Measurements from ENCODE around the gene GDPD4. TPM values are rescaled to one million over a fixed set of nuclear protein-coding genes. Genes with fewer than 3 reads are reported as not detected.

The GDPD4 gene
- polyA plus RNA-seq, 4 donors = 2.2 to 4.5 TPM; not detected in 2

- 91 to 95% (median 93%) methylated on average over 14 of the region's 14 CpGs for WGBS, 3 donors
- Histone ChIP-seq H3K9me3 (ENCODE audit: control insufficient read depth in 2 of 2, insufficient read depth in 1 of 2, low read depth in 1 of 2, low read length in 1 of 2) (no peaks in the 10 kb centered on the region), H3K36me3 (ENCODE audit: control insufficient read depth in 3 of 3, insufficient read depth in 2 of 3, low read depth in 1 of 3, low read length in 3 of 3) (peaks cover 0 to 92% (median 0%) of the 10 kb centered on the region in 3 donors), H3K4me1 (ENCODE audit: control insufficient read depth in 3 of 3, insufficient read depth in 2 of 3, low read depth in 1 of 3, low read length in 2 of 3) (no peaks in the 10 kb centered on the region), H3K27me3 (ENCODE audit: control insufficient read depth in 3 of 3, insufficient read depth in 3 of 3, low read length in 3 of 3) (no peaks in the 10 kb centered on the region), H3K4me3 (ENCODE audit: low read depth in 1 of 3, low read length in 3 of 3) (no peak overlapping the region), H3K27ac (ENCODE audit: low read depth in 1 of 3, low read length in 2 of 3) (no peak overlapping the region)
- no peak for DNase-seq
- FAIRE-seq = no peak
These were observed 103.7 kb downstream of the GDPD4 start for GRCh38 chr11:77197626-77198320.

- Histone ChIP-seq H3K4me3 (ENCODE audit: low read depth in 1 of 3, low read length in 3 of 3) (no peak overlapping the region), H3K27me3 (ENCODE audit: control insufficient read depth in 3 of 3, insufficient read depth in 3 of 3, low read length in 3 of 3) (no peaks in the 10 kb centered on the region), H3K4me1 (ENCODE audit: control insufficient read depth in 3 of 3, insufficient read depth in 2 of 3, low read depth in 1 of 3, low read length in 2 of 3) (no peaks in the 10 kb centered on the region), H3K36me3 (ENCODE audit: control insufficient read depth in 3 of 3, insufficient read depth in 2 of 3, low read depth in 1 of 3, low read length in 3 of 3) (peaks cover 0 to 91% (median 0%) of the 10 kb centered on the region in 3 donors), H3K27ac (ENCODE audit: low read depth in 1 of 3, low read length in 2 of 3) (no peak overlapping the region), H3K9me3 (ENCODE audit: control insufficient read depth in 2 of 2, insufficient read depth in 1 of 2, low read depth in 1 of 2, low read length in 1 of 2) (no peaks in the 10 kb centered on the region)
- WGBS, 3 donors = 88 to 91% (median 90%) methylated on average over 8 of the region's 8 CpGs
- FAIRE-seq (no peak), DNase-seq (no peak)
These were observed 104.5 kb downstream of the GDPD4 start for GRCh38 chr11:77196961-77197360.

GRCh38 chr11:77195071-77195755, 106.3 kb downstream of the GDPD4 start:
- no peak for FAIRE-seq
- no peak overlapping the region for H3K27ac ChIP-seq (ENCODE audit: low read depth in 1 of 3, low read length in 2 of 3)
- H3K27me3 ChIP-seq (ENCODE audit: control insufficient read depth in 3 of 3, insufficient read depth in 3 of 3, low read length in 3 of 3) = no peaks in the 10 kb centered on the region
- no peak for DNase-seq
- WGBS, 3 donors = 87 to 91% (median 88%) methylated on average over 16 of the region's 16 CpGs
- H3K4me3 ChIP-seq (ENCODE audit: low read depth in 1 of 3, low read length in 3 of 3) = no peak overlapping the region
- H3K4me1 ChIP-seq (ENCODE audit: control insufficient read depth in 3 of 3, insufficient read depth in 2 of 3, low read depth in 1 of 3, low read length in 2 of 3) = peaks cover 0 to 5% (median 0%) of the 10 kb centered on the region in 3 donors
- no peaks in the 10 kb centered on the region for H3K9me3 ChIP-seq (ENCODE audit: control insufficient read depth in 2 of 2, insufficient read depth in 1 of 2, low read depth in 1 of 2, low read length in 1 of 2)
- H3K36me3 ChIP-seq (ENCODE audit: control insufficient read depth in 3 of 3, insufficient read depth in 2 of 3, low read depth in 1 of 3, low read length in 3 of 3) = peaks cover 0 to 91% (median 0%) of the 10 kb centered on the region in 3 donors

- FAIRE-seq = no peak
- H3K36me3 ChIP-seq (ENCODE audit: control insufficient read depth in 3 of 3, insufficient read depth in 2 of 3, low read depth in 1 of 3, low read length in 3 of 3) = peaks cover 0 to 91% (median 0%) of the 10 kb centered on the region in 3 donors
These were observed 107.3 kb downstream of the GDPD4 start for GRCh38 chr11:77193911-77194830.

GRCh38 chr11:77193167-77193566, 108.3 kb downstream of the GDPD4 start:
- no peak for DNase-seq
- H3K9me3 ChIP-seq (ENCODE audit: control insufficient read depth in 2 of 2, insufficient read depth in 1 of 2, low read depth in 1 of 2, low read length in 1 of 2) = no peaks in the 10 kb centered on the region
- peaks cover 0 to 88% (median 0%) of the 10 kb centered on the region in 3 donors for H3K36me3 ChIP-seq (ENCODE audit: control insufficient read depth in 3 of 3, insufficient read depth in 2 of 3, low read depth in 1 of 3, low read length in 3 of 3)
- no peak overlapping the region for H3K27ac ChIP-seq (ENCODE audit: low read depth in 1 of 3, low read length in 2 of 3)
- H3K4me1 ChIP-seq (ENCODE audit: control insufficient read depth in 3 of 3, insufficient read depth in 2 of 3, low read depth in 1 of 3, low read length in 2 of 3) = peaks cover 0 to 23% (median 0%) of the 10 kb centered on the region in 3 donors
- no peak for FAIRE-seq
- H3K4me3 ChIP-seq (ENCODE audit: low read depth in 1 of 3, low read length in 3 of 3) = no peak overlapping the region
- no peaks in the 10 kb centered on the region for H3K27me3 ChIP-seq (ENCODE audit: control insufficient read depth in 3 of 3, insufficient read depth in 3 of 3, low read length in 3 of 3)

More at GRCh38 chr11:77193911-77194830, 107.3 kb downstream of the GDPD4 start:
- Histone ChIP-seq H3K27ac (ENCODE audit: low read depth in 1 of 3, low read length in 2 of 3) (no peak overlapping the region), H3K27me3 (ENCODE audit: control insufficient read depth in 3 of 3, insufficient read depth in 3 of 3, low read length in 3 of 3) (no peaks in the 10 kb centered on the region), H3K9me3 (ENCODE audit: control insufficient read depth in 2 of 2, insufficient read depth in 1 of 2, low read depth in 1 of 2, low read length in 1 of 2) (no peaks in the 10 kb centered on the region), H3K4me3 (ENCODE audit: low read depth in 1 of 3, low read length in 3 of 3) (no peak overlapping the region), H3K4me1 (ENCODE audit: control insufficient read depth in 3 of 3, insufficient read depth in 2 of 3, low read depth in 1 of 3, low read length in 2 of 3) (peaks cover 0 to 13% (median 0%) of the 10 kb centered on the region in 3 donors)
- WGBS, 3 donors = 85 to 87% (median 86%) methylated on average over 15 of the region's 15 CpGs
- DNase-seq = peak in 1 of 2 donors; percentile 56

GRCh38 chr11:77191823-77192495, 109.5 kb downstream of the GDPD4 start:
- DNase-seq (peak; percentile 88 to 90), FAIRE-seq (no peak)
- Histone ChIP-seq H3K27ac (ENCODE audit: low read depth in 1 of 3, low read length in 2 of 3) (no peak overlapping the region), H3K27me3 (ENCODE audit: control insufficient read depth in 3 of 3, insufficient read depth in 3 of 3, low read length in 3 of 3) (no peaks in the 10 kb centered on the region), H3K4me3 (ENCODE audit: low read depth in 1 of 3, low read length in 3 of 3) (no peak overlapping the region), H3K4me1 (ENCODE audit: control insufficient read depth in 3 of 3, insufficient read depth in 2 of 3, low read depth in 1 of 3, low read length in 2 of 3) (peaks cover 0 to 33% (median 0%) of the 10 kb centered on the region in 3 donors), H3K36me3 (ENCODE audit: control insufficient read depth in 3 of 3, insufficient read depth in 2 of 3, low read depth in 1 of 3, low read length in 3 of 3) (peaks cover 0 to 83% (median 0%) of the 10 kb centered on the region in 3 donors), H3K9me3 (ENCODE audit: control insufficient read depth in 2 of 2, insufficient read depth in 1 of 2, low read depth in 1 of 2, low read length in 1 of 2) (no peaks in the 10 kb centered on the region)
- 24 to 49% (median 45%) methylated on average over 27 of the region's 27 CpGs for WGBS, 3 donors

- FAIRE-seq = no peak
- Histone ChIP-seq H3K27ac (ENCODE audit: low read depth in 1 of 3, low read length in 2 of 3) (no peak overlapping the region), H3K9me3 (ENCODE audit: control insufficient read depth in 2 of 2, insufficient read depth in 1 of 2, low read depth in 1 of 2, low read length in 1 of 2) (no peaks in the 10 kb centered on the region), H3K27me3 (ENCODE audit: control insufficient read depth in 3 of 3, insufficient read depth in 3 of 3, low read length in 3 of 3) (no peaks in the 10 kb centered on the region), H3K4me3 (ENCODE audit: low read depth in 1 of 3, low read length in 3 of 3) (no peak overlapping the region), H3K36me3 (ENCODE audit: control insufficient read depth in 3 of 3, insufficient read depth in 2 of 3, low read depth in 1 of 3, low read length in 3 of 3) (peaks cover 0 to 78% (median 0%) of the 10 kb centered on the region in 3 donors), H3K4me1 (ENCODE audit: control insufficient read depth in 3 of 3, insufficient read depth in 2 of 3, low read depth in 1 of 3, low read length in 2 of 3) (peaks cover 0 to 38% (median 0%) of the 10 kb centered on the region in 3 donors)
- WGBS, 3 donors = 70 to 87% (median 86%) methylated on average over 11 of the region's 11 CpGs
- no peak for DNase-seq
These were observed 110.1 kb downstream of the GDPD4 start for GRCh38 chr11:77191429-77191822.

Data from small intestine (tissue), 7 donors.